Measurements from ENCODE around the gene ZNF521.

ZNF521 gene

DNA sequence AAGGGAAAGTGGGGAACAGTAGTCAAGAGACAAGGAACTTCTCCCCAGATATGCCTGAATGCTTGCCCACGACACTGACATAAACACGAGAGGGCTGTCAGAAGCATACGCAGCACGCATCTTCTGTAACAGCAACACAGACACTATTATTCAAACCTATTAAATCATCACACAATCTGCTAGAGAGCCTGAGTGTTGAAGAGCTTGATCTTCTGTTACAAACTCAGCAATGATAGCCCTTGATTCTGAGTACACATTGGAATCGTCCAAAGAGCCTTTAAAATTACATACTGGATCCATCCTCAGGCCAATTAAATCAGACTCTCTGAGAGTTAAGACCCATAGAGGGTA is 111.6 kb downstream of the ZNF521 start:
- TF ChIP-seq FOXP2 (optimal IDR thresholded peaks at IDR 0.05; ENCODE audit: borderline replicate concordance, extremely low read depth, extremely low read length, insufficient read depth) (no peak), TAF1 (IDR thresholded peaks at IDR 0.05; ENCODE audit: borderline replicate concordance, insufficient read depth, low read length) (no peak)
- TF ChIP-seq, protein P1, sequence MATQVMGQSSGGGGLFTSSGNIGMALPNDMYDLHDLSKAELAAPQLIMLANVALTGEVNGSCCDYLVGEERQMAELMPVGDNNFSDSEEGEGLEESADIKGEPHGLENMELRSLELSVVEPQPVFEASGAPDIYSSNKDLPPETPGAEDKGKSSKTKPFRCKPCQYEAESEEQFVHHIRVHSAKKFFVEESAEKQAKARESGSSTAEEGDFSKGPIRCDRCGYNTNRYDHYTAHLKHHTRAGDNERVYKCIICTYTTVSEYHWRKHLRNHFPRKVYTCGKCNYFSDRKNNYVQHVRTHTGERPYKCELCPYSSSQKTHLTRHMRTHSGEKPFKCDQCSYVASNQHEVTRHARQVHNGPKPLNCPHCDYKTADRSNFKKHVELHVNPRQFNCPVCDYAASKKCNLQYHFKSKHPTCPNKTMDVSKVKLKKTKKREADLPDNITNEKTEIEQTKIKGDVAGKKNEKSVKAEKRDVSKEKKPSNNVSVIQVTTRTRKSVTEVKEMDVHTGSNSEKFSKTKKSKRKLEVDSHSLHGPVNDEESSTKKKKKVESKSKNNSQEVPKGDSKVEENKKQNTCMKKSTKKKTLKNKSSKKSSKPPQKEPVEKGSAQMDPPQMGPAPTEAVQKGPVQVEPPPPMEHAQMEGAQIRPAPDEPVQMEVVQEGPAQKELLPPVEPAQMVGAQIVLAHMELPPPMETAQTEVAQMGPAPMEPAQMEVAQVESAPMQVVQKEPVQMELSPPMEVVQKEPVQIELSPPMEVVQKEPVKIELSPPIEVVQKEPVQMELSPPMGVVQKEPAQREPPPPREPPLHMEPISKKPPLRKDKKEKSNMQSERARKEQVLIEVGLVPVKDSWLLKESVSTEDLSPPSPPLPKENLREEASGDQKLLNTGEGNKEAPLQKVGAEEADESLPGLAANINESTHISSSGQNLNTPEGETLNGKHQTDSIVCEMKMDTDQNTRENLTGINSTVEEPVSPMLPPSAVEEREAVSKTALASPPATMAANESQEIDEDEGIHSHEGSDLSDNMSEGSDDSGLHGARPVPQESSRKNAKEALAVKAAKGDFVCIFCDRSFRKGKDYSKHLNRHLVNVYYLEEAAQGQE (IDR thresholded peaks at IDR 0.05; ENCODE audit: insufficient read depth in 1 of 2, low read depth in 2 of 2, low read length in 2 of 2) = no peak

DNA sequence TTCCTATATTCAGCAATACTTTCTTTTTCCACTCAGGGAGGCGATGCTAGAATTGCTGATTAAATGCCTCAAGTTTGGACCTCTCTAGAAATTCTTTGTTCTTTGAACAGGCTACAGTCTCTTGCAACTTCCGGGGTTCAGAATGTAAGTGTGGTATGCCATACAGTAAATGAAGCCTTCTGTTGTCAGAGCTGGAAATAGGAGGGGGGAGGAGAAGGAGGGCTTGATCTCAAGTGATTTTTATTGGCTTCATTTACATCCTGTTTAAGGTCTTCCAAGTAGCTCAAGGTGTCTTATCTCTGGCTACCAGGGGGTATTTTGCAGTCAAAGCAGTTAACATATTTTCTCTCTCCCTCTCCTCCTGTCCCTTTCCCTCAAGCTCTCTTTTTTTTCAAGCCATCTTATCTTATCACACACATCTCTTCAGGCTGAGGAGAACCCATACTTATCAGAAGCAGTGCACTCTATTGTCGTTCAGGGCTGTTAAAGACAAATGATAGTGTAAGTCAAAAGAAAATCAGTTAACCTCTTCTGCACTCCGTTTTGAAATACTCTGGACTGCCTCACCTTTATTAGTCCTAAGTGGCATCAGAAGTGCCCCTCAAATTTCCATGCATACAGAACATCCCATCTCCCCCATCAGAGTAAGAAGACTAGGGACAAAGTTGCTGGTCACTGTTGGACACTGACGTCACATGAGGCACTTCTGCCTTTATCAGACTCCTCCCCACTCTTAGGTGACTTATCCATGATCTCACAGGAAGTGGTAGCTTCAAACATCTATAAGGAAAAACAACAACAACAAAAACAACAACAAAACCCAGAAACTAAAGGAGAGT is 112.2 kb downstream of the ZNF521 start:
- TF ChIP-seq, protein P1 (IDR thresholded peaks at IDR 0.05; ENCODE audit: insufficient read depth in 1 of 2, low read depth in 2 of 2, low read length in 2 of 2) = no peak
- no peak for TF ChIP-seq FOXP2 (optimal IDR thresholded peaks at IDR 0.05; ENCODE audit: borderline replicate concordance, extremely low read depth, extremely low read length, insufficient read depth)
- TF ChIP-seq POLR2AphosphoS5 (IDR thresholded peaks at IDR 0.05; ENCODE audit: low read depth, low read length) = no peak
- TF ChIP-seq TAF1 (IDR thresholded peaks at IDR 0.05; ENCODE audit: borderline replicate concordance, insufficient read depth, low read length) = no peak
- TF ChIP-seq SIN3A (IDR thresholded peaks at IDR 0.05; ENCODE audit: borderline replicate concordance, insufficient read depth, low read length) = no peak

DNA sequence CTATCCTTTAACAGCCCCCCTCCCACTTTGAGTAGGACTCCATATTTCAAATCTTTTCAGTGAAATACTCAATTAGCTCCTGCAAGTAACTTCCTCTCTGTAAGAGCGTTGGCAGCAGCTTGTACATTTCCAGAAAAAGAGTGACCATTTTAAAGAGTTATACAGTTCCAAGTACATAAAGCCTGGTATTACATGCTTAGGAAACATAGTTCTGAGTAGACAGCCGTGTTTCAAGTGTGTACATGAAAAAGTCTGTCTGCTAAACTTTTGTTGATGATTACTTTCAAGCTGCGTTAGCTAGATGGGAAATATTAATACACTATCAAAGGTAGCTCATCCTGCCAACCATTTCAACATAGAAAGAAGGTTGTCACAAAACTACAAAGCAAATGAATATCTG is 112.8 kb downstream of the ZNF521 start:
- no peak for TF ChIP-seq POLR2AphosphoS5 (IDR thresholded peaks at IDR 0.05; ENCODE audit: low read depth, low read length)

DNA sequence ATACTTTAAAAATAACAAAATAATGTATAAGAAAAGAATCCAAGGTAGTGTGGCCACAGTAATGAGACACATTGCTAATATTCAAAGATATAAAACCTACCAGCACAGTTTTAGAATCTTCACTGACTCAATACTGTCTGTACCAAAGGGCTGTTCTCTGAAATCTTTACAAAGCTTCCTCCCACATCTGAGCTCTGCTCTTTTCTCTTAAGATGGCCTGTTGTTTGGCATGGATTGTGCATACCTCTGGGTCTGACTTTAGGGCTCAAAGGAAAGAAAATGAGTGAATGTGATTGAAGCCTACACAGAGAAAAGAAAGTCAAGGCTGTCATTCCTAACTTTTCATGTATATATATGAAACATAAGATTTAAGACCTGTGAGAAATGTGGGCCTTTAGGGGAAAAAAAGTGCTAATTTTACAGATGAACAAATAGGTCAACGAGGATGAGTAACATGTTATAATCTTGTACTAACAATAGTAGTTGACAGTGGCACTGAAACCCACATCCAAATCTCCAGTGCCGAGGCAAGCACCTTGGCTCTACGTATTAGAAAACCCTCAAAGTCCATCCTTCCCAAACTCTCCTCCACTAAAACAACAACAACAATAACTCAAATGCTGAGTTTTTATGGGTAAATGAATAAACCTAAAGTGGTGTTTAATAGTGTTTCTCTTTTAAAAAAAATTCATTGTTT is 114.2 kb downstream of the ZNF521 start:
- TF ChIP-seq FOXP2 (optimal IDR thresholded peaks at IDR 0.05; ENCODE audit: borderline replicate concordance, extremely low read depth, extremely low read length, insufficient read depth) = no peak
- TF ChIP-seq SIN3A (IDR thresholded peaks at IDR 0.05; ENCODE audit: borderline replicate concordance, insufficient read depth, low read length) = no peak
- TF ChIP-seq POLR2AphosphoS5 (IDR thresholded peaks at IDR 0.05; ENCODE audit: low read depth, low read length) = no peak

DNA sequence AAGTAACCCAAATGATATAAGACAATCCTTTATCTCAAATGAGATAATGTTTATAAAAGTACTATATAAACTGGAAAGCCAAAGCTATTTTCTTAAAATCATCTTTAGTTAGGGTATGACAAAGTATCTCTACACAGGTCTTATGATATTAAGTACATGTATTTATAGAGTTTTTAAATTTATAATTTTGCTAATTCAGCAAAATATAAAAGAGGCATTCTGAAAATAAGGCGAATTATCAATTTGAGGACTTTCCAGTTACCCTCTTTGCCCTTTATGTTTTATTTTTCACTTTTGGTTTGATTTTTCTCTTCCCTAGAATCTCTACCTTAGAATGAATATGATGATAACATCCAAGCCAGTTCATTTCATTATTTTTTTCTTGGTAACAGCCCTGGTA is 115.2 kb downstream of the ZNF521 start:
- TF ChIP-seq FOXP2 (optimal IDR thresholded peaks at IDR 0.05; ENCODE audit: borderline replicate concordance, extremely low read depth, extremely low read length, insufficient read depth) = no peak
- no peak for TF ChIP-seq SIN3A (IDR thresholded peaks at IDR 0.05; ENCODE audit: borderline replicate concordance, insufficient read depth, low read length)
- TF ChIP-seq POLR2AphosphoS5 (IDR thresholded peaks at IDR 0.05; ENCODE audit: low read depth, low read length) = no peak

DNA sequence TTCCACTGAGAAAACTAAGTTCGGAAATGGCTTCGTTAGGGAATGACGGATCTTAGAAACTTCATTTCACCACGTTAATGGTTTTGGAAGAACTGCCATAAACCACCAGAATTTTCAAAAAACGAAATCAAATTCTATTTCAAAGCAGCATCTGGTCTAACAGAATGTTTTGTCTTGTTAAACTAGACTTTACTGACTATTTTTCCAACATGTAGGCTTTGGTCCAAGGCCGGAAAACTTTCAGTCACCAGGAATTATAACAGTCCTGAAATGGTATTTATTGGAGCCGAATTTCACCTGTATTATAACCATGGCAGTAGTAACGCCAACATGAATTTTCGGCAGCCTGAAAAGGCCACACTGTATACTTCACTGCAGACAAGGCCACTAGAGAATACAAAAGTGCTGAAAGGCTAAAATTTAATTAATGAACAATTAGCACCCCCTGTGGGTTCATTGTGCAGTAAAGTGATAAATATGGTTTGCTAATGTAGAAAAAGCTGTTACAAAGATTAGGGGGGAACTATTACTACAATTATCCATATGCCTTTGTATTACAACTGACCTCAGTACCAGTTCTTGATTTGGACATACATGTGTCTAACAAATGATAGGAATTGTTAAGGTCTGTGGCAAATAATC is 116.4 kb downstream of the ZNF521 start:
- TF ChIP-seq FOXP2 (optimal IDR thresholded peaks at IDR 0.05; ENCODE audit: borderline replicate concordance, extremely low read depth, extremely low read length, insufficient read depth) (no peak), TAF1 (IDR thresholded peaks at IDR 0.05; ENCODE audit: borderline replicate concordance, insufficient read depth, low read length) (no peak), SIN3A (IDR thresholded peaks at IDR 0.05; ENCODE audit: borderline replicate concordance, insufficient read depth, low read length) (no peak), POLR2AphosphoS5 (IDR thresholded peaks at IDR 0.05; ENCODE audit: low read depth, low read length) (no peak)
- TF ChIP-seq, protein P1 (IDR thresholded peaks at IDR 0.05; ENCODE audit: insufficient read depth in 1 of 2, low read depth in 2 of 2, low read length in 2 of 2) = no peak

Data from PFSK-1 (cell line).